Fibroblast of peridontal ligament (primary cell): ENCODE data around the gene STX2.
"Not testable (repeated sequence)": the region's sequence is repeated elsewhere in the genome, so short reads cannot be mapped to it uniquely, and the experiment has no call there.

ENCODE experiments used
- DNase-seq: peaks from one replicate; pipeline ENCODE4 v3.0.0-alpha.2; 2010; ENCODE audit errors: extremely low read depth

Gene STX2

GRCh38 chr12:130838951-130839769 lies at the start of gene STX2:
Gene STX2, minus strand, starts transcription at chr12:130839250. Its CDS starts 151 bp downstream, at chr12:130839099.
- peak; percentile 80 for DNase-seq

- DNase-seq, result not testable (repeated sequence)
These were observed 48.1 kb upstream of the STX2 start for GRCh38 chr12:130887190-130887589.

- no peak for DNase-seq
These were observed 42.5 kb upstream of the STX2 start for GRCh38 chr12:130881548-130881947.

- no peak for DNase-seq
These were observed 42.0 kb upstream of the STX2 start for GRCh38 chr12:130881046-130881445.

- no peak for DNase-seq
These were observed 41.4 kb upstream of the STX2 start for GRCh38 chr12:130880411-130880885.

GRCh38 chr12:130879781-130880389 lies 40.8 kb upstream of the STX2 start:
- DNase-seq, result no peak

GRCh38 chr12:130879212-130879686 lies 40.2 kb upstream of the STX2 start:
- no peak for DNase-seq

- DNase-seq, result no peak
These were observed 39.4 kb upstream of the STX2 start for GRCh38 chr12:130878193-130879185.

- no peak for DNase-seq
These were observed 38.3 kb upstream of the STX2 start for GRCh38 chr12:130877333-130877732.

- DNase-seq, result no peak
These were observed 37.7 kb upstream of the STX2 start for GRCh38 chr12:130876758-130877157.

- DNase-seq, result no peak
These were observed 37.2 kb upstream of the STX2 start for GRCh38 chr12:130876297-130876696.

- not testable (repeated sequence) for DNase-seq
These were observed 36.7 kb upstream of the STX2 start for GRCh38 chr12:130875708-130876107.

GRCh38 chr12:130875193-130875592 lies 36.1 kb upstream of the STX2 start:
- no peak for DNase-seq

GRCh38 chr12:130874696-130875095 lies 35.6 kb upstream of the STX2 start:
- DNase-seq, result no peak

- no peak for DNase-seq
These were observed 34.8 kb upstream of the STX2 start for GRCh38 chr12:130873825-130874224.

GRCh38 chr12:130873106-130873795 lies 34.2 kb upstream of the STX2 start:
- DNase-seq, result no peak

- DNase-seq, result peak; percentile 14
These were observed 33.4 kb upstream of the STX2 start for GRCh38 chr12:130872179-130873096.

GRCh38 chr12:130871286-130872178 lies 32.5 kb upstream of the STX2 start, which contains the start of gene RAN:
Gene RAN, plus strand, starts transcription at chr12:130872066. Its CDS starts 528 bp downstream, at chr12:130872594.
- DNase-seq, result peak; percentile 87
